ENCODE data around the gene FBXL7. TPM values are rescaled to one million over a fixed set of nuclear protein-coding genes. Genes with fewer than 3 reads are reported as not detected.

FBXL7 gene
- total RNA-seq, 1 donor from 2014 or later, result 12.3 TPM

GRCh38 chr5:15664961-15665360, 165.0 kb downstream of the FBXL7 start:
- no peak for DNase-seq (ENCODE audit: low spot score)
- no peak for TF ChIP-seq EZH2 (IDR thresholded peaks at IDR 0.05)
- no peak for TF ChIP-seq CTCF (IDR thresholded peaks at IDR 0.05)
- TF ChIP-seq EZH2phosphoT487 (IDR thresholded peaks at IDR 0.05), result no peak
- Histone ChIP-seq H3K4me1 (no peaks in the 10 kb centered on the region), H3K27me3 (no peaks in the 10 kb centered on the region), H4K20me1 (ENCODE audit: low read depth) (no peaks in the 10 kb centered on the region), H3K4me3 (no peak overlapping the region), H3K79me2 (ENCODE audit: low read depth) (peaks cover 64% of the 10 kb centered on the region), H3K9me3 (ENCODE audit: low read depth) (peaks cover 4% of the 10 kb centered on the region), H3K4me2 (no peak overlapping the region), H3K27ac (no peak overlapping the region), H3K9ac (no peak overlapping the region), H3F3A (ENCODE audit: low read depth) (no peaks in the 10 kb centered on the region), H3K36me3 (no peaks in the 10 kb centered on the region), H2AFZ (replicated peaks) (no peak overlapping the region)
- Mint-ChIP-seq H3K36me3 (peaks cover 5% of the 10 kb centered on the region), H3K9me3 (peaks cover 24% of the 10 kb centered on the region), H3K4me1 (no peaks in the 10 kb centered on the region), H3K27ac (no peak overlapping the region), H3K4me3 (no peak overlapping the region), H3K27me3 (ENCODE audit: insufficient read depth, low read depth) (peaks cover 3% of the 10 kb centered on the region)

DNA sequence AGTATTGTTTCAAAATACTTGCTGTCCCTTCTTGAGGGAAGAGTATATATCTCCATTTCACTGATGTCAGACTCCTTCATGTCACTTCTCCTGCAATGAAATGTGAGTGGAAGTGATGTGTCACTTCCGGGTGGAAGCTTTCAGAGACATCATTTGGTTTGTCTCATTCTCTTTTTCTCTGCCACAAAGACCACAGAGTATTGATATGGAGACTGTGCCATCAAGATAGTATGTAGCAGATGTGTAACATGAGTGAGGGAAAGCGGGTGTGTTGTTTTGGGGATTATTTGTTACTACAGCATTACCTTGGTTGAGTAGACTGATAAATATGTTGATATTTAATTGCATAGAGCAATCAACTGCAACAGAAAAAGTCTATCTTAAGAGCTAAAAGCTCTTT, 169.8 kb downstream of the FBXL7 start:
- Mint-ChIP-seq H3K36me3 (peaks cover 1% of the 10 kb centered on the region), H3K4me1 (peaks cover 8% of the 10 kb centered on the region)
- no peaks in the 10 kb centered on the region for H4K20me1 ChIP-seq (ENCODE audit: low read depth)

DNA sequence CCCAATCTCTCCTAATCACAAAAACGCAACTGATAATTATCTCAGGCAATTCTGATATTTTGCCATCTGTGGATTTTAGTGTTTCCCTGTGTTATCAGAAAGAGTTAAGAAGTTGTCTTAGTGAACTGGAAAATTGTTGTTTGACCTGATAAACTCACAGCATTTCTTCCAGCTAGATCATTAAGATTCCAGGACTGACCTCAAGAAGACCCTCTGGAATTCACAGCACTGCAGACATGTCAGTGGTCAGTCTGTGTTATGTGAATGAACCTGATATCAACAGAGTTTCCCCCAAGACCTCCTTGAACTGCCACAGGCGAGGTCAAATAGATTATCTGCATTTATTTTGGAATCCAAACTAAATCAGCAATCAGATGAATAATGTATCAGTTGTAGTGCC, 174.7 kb downstream of the FBXL7 start:
- Histone ChIP-seq H3F3A (ENCODE audit: low read depth) (no peaks in the 10 kb centered on the region), H2AFZ (replicated peaks) (no peak overlapping the region), H3K27ac (no peak overlapping the region), H3K9ac (no peak overlapping the region), H4K20me1 (ENCODE audit: low read depth) (no peaks in the 10 kb centered on the region), H3K4me2 (no peak overlapping the region), H3K27me3 (no peaks in the 10 kb centered on the region), H3K9me3 (ENCODE audit: low read depth) (no peaks in the 10 kb centered on the region), H3K4me1 (peaks cover 17% of the 10 kb centered on the region), H3K36me3 (no peaks in the 10 kb centered on the region), H3K4me3 (no peak overlapping the region), H3K79me2 (ENCODE audit: low read depth) (peaks cover 16% of the 10 kb centered on the region)
- Mint-ChIP-seq H3K36me3 (peaks cover 1% of the 10 kb centered on the region), H3K27me3 (ENCODE audit: insufficient read depth, low read depth) (peaks cover 3% of the 10 kb centered on the region), H3K9me3 (peaks cover 1% of the 10 kb centered on the region), H3K4me3 (no peak overlapping the region), H3K4me1 (peaks cover 23% of the 10 kb centered on the region), H3K27ac (no peak overlapping the region)
- TF ChIP-seq EZH2phosphoT487 (IDR thresholded peaks at IDR 0.05) (no peak), CTCF (IDR thresholded peaks at IDR 0.05) (no peak), EZH2 (IDR thresholded peaks at IDR 0.05) (no peak)
- no peak for DNase-seq (ENCODE audit: low spot score)

More for the DNA sequence above, 169.8 kb downstream of the FBXL7 start:
- H3K9me3 ChIP-seq (ENCODE audit: low read depth), result no peaks in the 10 kb centered on the region
- DNase-seq (ENCODE audit: low spot score), result no peak
- H2AFZ ChIP-seq (replicated peaks), result no peak overlapping the region
- Mint-ChIP-seq H3K9me3 (peaks cover 4% of the 10 kb centered on the region), H3K27ac (no peak overlapping the region), H3K27me3 (ENCODE audit: insufficient read depth, low read depth) (peaks cover 3% of the 10 kb centered on the region), H3K4me3 (no peak overlapping the region)
- no peak overlapping the region for H3K4me3 ChIP-seq
- no peaks in the 10 kb centered on the region for H3K36me3 ChIP-seq
- no peaks in the 10 kb centered on the region for H3F3A ChIP-seq (ENCODE audit: low read depth)
- H3K4me2 ChIP-seq, result no peak overlapping the region
- H3K9ac ChIP-seq, result no peak overlapping the region
- no peak overlapping the region for H3K27ac ChIP-seq
- peaks cover 42% of the 10 kb centered on the region for H3K79me2 ChIP-seq (ENCODE audit: low read depth)
- TF ChIP-seq CTCF (IDR thresholded peaks at IDR 0.05), result no peak
- TF ChIP-seq EZH2 (IDR thresholded peaks at IDR 0.05), result no peak
- no peak for TF ChIP-seq EZH2phosphoT487 (IDR thresholded peaks at IDR 0.05)
- H3K27me3 ChIP-seq, result no peaks in the 10 kb centered on the region
- peaks cover 7% of the 10 kb centered on the region for H3K4me1 ChIP-seq
